Cardiac fibroblast (primary cell): ENCODE measurements around the gene RAB11B.

Source experiments
- DNase-seq, 2 donors: peaks; one replicate each; pipeline versions ENCODE4 v3.0.0 to v3.0.0-alpha.2; 2010; ENCODE audit warnings: low read depth in 2 of 2
- H3K4me3 ChIP-seq, 2 donors: replicated peaks in 1 of 2; 1 replicate in 1 of 2; 2 replicates in 1 of 2; pipeline ENCODE4 v1.5.1; 2011; ENCODE audit warnings: low read depth in 2 of 2, low read length in 2 of 2, mild to moderate bottlenecking in 2 of 2, moderate library complexity in 1 of 2
- CTCF ChIP-seq: IDR thresholded peaks from one replicate; pipeline ENCODE4 v1.5.1; 2011; ENCODE audit warnings: low read depth, mild to moderate bottlenecking, low read length, inconsistent platforms

The RAB11B gene

GRCh38 chr19:8366121-8366581 is 24.0 kb upstream of the RAB11B start:
- no peak for DNase-seq
- peak overlapping the region in 1 of 2 donors; percentile 94 for H3K4me3 ChIP-seq
- no peak for TF ChIP-seq CTCF

- no peak for TF ChIP-seq CTCF
- peak; percentile 59 to 85 for DNase-seq
- H3K4me3 ChIP-seq: peak overlapping the region; percentile 3 to 94
These were observed 23.2 kb upstream of the RAB11B start for GRCh38 chr19:8366961-8367326.

- H3K4me3 ChIP-seq: peak overlapping the region; percentile 3 to 94
- peak; percentile 97 to 99 for DNase-seq
- no peak for TF ChIP-seq CTCF
These were observed 22.7 kb upstream of the RAB11B start for GRCh38 chr19:8367327-8368001.

- H3K4me3 ChIP-seq: no peak overlapping the region
- TF ChIP-seq CTCF: no peak
- peak in 1 of 2 donors; percentile 56 for DNase-seq
These were observed 19.8 kb upstream of the RAB11B start for GRCh38 chr19:8370176-8371010.

- no peak for DNase-seq
- no peak overlapping the region for H3K4me3 ChIP-seq
- no peak for TF ChIP-seq CTCF
These were observed 19.0 kb upstream of the RAB11B start for GRCh38 chr19:8371011-8371804.
